ENCODE data around the gene FBRSL1.
"Not testable (repeated sequence)": the region's sequence is repeated elsewhere in the genome, so short reads cannot be mapped to it uniquely, and the experiment has no call there.

The FBRSL1 gene

DNA sequence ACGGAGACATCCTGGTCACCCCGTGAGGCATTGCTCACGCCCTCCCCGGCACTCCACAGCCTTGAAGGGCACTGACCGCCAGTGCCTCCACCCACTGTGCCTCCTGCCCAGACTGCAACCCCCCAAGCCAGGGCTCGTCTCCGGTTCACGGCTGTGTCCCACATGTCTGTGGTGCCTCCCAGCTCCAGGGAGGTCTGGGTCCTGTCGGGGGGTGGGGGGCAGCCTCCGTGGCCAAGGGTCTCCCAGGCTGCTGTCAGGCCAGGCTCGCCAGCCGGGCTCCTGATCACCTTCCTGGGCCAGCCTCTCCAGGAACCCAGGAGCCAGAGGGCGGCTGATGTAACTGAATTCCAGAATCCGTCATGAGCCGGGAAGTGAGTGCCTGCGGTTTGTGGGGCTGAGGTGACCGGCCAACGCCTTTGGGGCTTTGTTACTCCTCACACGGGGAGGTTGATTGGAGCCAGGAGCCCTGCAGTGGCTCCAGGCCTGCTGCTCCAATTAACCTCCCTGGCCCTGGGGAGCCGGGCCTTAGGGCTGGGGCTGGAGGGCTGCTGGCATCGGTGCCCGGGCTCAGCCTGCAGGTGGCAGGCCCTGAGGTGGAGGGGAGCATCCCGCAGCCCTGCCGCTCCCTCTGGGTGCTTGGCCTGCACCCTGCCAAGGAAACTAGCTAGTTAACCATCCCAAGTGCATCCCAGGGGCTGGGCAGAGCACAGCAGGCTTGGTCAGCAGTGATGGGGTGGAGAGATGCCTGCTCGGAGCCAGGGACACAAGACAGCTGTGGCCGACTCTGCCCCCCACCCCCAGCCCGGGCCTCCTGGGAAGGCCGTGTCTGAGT, 36.4 kb upstream of the FBRSL1 start:
- DNase-seq (ENCODE audit: low read depth) = no peak

- DNase-seq (ENCODE audit: low read depth) = no peak
These were observed 35.6 kb upstream of the FBRSL1 start for GRCh38 chr12:132454193-132454932.

GRCh38 chr12:132454933-132455418, 35.0 kb upstream of the FBRSL1 start:
- no peak for DNase-seq (ENCODE audit: low read depth)

DNA sequence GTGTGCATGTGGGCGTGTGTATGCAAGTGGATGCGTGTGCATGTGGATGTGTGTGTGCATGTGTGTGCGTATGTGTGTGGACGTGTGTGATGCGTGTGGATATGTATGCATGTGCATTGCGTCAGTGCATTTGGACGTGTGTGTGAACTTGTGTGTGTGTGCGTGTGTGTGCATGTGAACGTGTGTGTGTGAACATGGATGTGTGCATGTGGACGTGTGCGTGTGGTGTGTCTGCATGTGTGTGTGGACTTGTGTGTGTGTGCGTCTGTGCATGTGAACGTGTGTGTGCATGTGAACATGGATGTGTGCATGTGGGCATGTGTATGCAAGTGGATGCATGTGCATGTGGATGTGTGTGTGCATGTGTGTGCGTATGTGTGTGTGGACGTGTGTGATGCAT, 34.4 kb upstream of the FBRSL1 start:
- DNase-seq (ENCODE audit: low read depth) = no peak

GRCh38 chr12:132456186-132456943, 33.6 kb upstream of the FBRSL1 start:
- DNase-seq (ENCODE audit: low read depth) = no peak

GRCh38 chr12:132456944-132457495, 32.9 kb upstream of the FBRSL1 start:
- no peak for DNase-seq (ENCODE audit: low read depth)

GRCh38 chr12:132458441-132458840, 31.5 kb upstream of the FBRSL1 start:
- no peak for DNase-seq (ENCODE audit: low read depth)

- DNase-seq (ENCODE audit: low read depth) = no peak
These were observed 30.9 kb upstream of the FBRSL1 start for GRCh38 chr12:132458846-132459641.

DNA sequence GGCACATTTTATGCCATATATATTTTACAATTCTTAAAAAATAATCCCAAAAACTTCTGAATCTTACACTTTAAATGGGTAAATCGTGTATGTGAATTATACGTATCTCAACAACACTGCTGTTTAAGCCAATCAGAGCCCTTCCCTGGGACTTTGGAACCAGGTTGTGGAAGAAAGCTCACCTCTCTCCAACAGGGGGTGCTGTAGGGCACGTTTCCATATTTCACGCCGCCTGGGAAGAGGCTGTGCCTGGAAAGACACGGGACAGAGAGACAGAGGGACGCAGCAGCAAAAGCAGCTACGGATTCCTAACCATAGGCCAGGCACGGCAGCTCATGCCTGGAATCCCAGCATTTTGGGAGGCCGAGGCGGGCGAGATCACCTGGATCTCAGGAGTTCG, 29.4 kb upstream of the FBRSL1 start:
- no peak for DNase-seq (ENCODE audit: low read depth)

DNA sequence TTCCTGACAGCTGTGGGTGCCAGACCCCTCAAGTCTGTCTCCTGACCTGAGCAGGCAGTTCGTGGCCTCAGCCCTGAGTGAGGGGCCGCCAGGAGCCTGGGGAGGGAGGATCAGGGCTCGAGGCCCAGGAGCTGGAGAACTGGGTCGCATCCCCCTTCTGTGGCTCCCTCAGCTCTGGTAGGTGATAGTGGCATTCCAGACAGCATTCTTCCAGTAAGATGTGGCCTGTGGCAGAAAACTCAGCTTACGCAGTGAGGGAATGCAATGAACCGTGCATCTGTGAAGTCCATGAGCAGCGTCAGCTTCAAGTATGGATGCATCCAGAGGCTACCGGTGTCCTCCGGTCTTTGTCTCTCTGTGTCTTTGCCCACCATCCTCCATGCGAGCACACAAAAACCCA, 28.4 kb upstream of the FBRSL1 start:
- DNase-seq (ENCODE audit: low read depth) = no peak

DNA sequence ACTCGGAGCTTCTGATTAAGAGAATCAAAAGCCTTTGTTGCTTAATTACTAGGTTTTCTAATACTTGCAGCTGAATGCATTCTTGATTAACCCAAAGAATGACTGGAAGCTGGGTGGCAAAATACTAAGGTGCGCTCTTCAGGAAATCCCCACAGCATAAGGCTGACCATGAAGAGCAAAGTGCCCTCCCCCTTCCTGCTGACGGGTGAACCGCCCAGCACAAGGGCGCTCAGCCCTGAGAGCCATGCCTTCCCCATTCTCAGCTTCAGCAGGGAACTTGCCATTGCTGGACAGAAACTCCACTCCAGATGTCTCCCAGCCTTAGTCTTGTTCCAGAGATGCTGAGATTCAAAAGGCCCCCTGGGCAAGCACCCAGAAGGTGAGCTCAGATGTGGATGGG, 27.2 kb upstream of the FBRSL1 start:
- DNase-seq (ENCODE audit: low read depth) = no peak

DNA sequence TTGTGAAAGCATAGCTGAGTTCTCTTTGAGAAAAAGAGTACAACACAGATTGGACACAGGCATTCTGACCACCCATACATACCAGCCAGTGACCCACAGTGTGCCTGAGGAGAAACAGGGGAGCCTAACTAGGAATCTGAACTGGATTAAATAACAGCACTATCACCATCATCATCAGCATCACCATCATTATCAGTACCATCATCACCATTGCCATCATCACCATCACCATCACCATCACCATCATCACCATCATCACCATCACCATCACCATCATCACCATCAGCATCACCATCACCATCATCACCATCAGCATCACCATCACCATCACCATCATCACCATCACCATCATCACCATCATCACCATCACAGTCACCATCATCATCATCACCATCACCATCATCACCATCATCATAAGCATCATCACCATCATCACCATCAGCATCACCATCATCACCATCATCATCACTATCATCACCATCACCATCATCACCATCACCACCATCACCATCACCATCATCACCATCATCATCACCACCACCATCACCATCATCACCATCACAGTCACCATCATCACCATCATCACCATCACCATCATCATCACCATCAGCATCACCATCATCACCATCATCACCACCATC, 26.5 kb upstream of the FBRSL1 start:
- not testable (repeated sequence) for DNase-seq (ENCODE audit: low read depth)

DNA sequence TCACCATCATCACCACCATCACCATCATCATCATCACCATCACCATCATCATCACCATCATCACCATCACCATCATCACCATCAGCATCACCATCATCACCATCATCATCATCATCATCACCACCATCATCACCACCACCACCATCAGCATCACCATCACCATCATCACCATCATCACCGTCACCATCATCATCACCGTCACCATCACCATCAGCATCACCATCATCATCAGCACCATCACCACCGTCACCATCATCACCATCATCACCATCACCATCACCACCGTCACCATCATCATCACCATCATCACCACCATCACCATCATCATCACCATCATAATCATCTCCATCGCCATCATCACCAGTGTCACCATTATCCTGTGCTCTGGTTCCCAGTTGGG, 25.6 kb upstream of the FBRSL1 start:
- not testable (repeated sequence) for DNase-seq (ENCODE audit: low read depth)

DNA sequence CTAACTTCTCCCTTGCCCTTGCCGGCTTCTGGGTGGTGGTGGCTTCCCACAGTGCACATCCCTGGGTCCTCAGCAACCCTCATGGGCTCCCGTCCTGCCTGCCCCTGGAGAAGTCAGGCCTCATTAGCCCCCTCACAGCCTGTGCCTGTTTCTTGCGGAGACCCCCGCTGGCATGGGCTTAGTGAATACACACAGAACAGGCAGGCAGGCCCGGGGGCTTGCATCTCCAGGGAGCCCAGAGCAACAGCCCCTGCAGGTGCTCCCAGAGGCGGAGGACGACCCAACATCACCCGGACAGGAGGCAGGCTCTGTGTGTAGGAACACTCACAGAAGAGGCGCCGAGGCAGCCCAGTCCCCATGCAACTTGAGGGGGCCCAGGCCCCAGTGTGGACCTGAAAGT, 25.1 kb upstream of the FBRSL1 start:
- DNase-seq (ENCODE audit: low read depth) = no peak

- DNase-seq (ENCODE audit: low read depth) = no peak
These were observed 24.4 kb upstream of the FBRSL1 start for GRCh38 chr12:132465269-132466190.

GRCh38 chr12:132466241-132467201, 23.4 kb upstream of the FBRSL1 start:
- no peak for DNase-seq (ENCODE audit: low read depth)

- DNase-seq (ENCODE audit: low read depth) = no peak
These were observed 22.4 kb upstream of the FBRSL1 start for GRCh38 chr12:132467511-132467910.

DNA sequence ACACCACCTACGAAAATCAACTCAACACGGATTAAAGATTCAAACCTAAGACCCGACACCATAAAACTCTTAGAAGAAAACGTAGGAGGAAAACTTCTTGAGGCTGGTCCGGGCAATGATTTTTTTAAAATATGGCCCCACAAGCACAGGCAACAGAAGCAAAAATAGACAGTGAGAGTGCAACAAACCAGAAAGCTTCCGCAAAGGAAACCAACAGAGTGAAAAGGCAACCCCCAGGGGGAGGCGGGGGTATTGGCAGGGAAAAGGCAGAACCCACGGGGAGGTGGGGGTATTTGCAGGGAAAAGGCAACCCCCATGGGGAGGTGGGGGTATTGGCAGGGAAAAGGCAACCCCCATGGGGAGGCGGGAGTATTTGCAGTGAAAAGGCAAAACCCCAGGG, 20.5 kb upstream of the FBRSL1 start:
- DNase-seq (ENCODE audit: low read depth) = no peak

GRCh38 chr12:132470397-132470796, 19.6 kb upstream of the FBRSL1 start:
- DNase-seq (ENCODE audit: low read depth) = no peak
